Measurements from ENCODE around the gene NTM. TPM values are rescaled to one million over a fixed set of nuclear protein-coding genes. Genes with fewer than 3 reads are reported as not detected.

The NTM gene
- total RNA-seq, 1 experiment from 2014 or later = 8.6 TPM

GRCh38 chr11:131628739-131629138, 258.3 kb downstream of the NTM start:
- intact Hi-C loops (cut with micrococcal nuclease; ENCODE audit: unreplicated experiment) = no loop called here
- Histone ChIP-seq H3K27ac (ENCODE audit: low read depth, low read length, poor library complexity, severe bottlenecking) (no peak overlapping the region), H3K27me3 (replicated peaks; ENCODE audit: insufficient read depth, low read depth, low read length, poor library complexity) (peaks cover 64% of the 10 kb centered on the region), H3K9me3 (ENCODE audit: low read depth, low read length, poor library complexity, severe bottlenecking) (no peaks in the 10 kb centered on the region), H3K4me1 (ENCODE audit: insufficient read depth, low read length, poor library complexity, severe bottlenecking) (no peaks in the 10 kb centered on the region), H3K4me3 (ENCODE audit: low read depth, low read length, poor library complexity, severe bottlenecking) (no peak overlapping the region), H3K36me3 (ENCODE audit: insufficient read depth, low read length, poor library complexity, severe bottlenecking) (no peaks in the 10 kb centered on the region)
- DNase-seq (ENCODE audit: low spot score) = no peak
- BruUV-seq (replicated peaks) = no TSS peak
- ChIA-PET POLR2A (ENCODE audit: low non-redundant PET) (no interaction called here), CTCF (no interaction called here)
- TF ChIP-seq CTCF (conservative IDR thresholded peaks at IDR 0.05; ENCODE audit: low read depth, low read length) (no peak), EZH2 (IDR thresholded peaks at IDR 0.05; ENCODE audit: borderline replicate concordance, low read depth, low read length, poor library complexity, severe bottlenecking) (no peak)

GRCh38 chr11:131629925-131630540, 259.6 kb downstream of the NTM start:
- Histone ChIP-seq H3K9me3 (ENCODE audit: low read depth, low read length, poor library complexity, severe bottlenecking) (peaks cover 3% of the 10 kb centered on the region), H3K27me3 (replicated peaks; ENCODE audit: insufficient read depth, low read depth, low read length, poor library complexity) (peaks cover 72% of the 10 kb centered on the region), H3K36me3 (ENCODE audit: insufficient read depth, low read length, poor library complexity, severe bottlenecking) (no peaks in the 10 kb centered on the region), H3K27ac (ENCODE audit: low read depth, low read length, poor library complexity, severe bottlenecking) (no peak overlapping the region), H3K4me3 (ENCODE audit: low read depth, low read length, poor library complexity, severe bottlenecking) (no peak overlapping the region), H3K4me1 (ENCODE audit: insufficient read depth, low read length, poor library complexity, severe bottlenecking) (no peaks in the 10 kb centered on the region)
- no TSS peak for BruUV-seq (replicated peaks)
- TF ChIP-seq CTCF (conservative IDR thresholded peaks at IDR 0.05; ENCODE audit: low read depth, low read length) = no peak
- TF ChIP-seq EZH2 (IDR thresholded peaks at IDR 0.05; ENCODE audit: borderline replicate concordance, low read depth, low read length, poor library complexity, severe bottlenecking) = no peak
- intact Hi-C loops (cut with micrococcal nuclease; ENCODE audit: unreplicated experiment) = no loop called here
- ChIA-PET CTCF (no interaction called here), POLR2A (ENCODE audit: low non-redundant PET) (no interaction called here)
- DNase-seq (ENCODE audit: low spot score) = no peak

- Histone ChIP-seq H3K27ac (ENCODE audit: low read depth, low read length, poor library complexity, severe bottlenecking) (no peak overlapping the region), H3K4me3 (ENCODE audit: low read depth, low read length, poor library complexity, severe bottlenecking) (no peak overlapping the region), H3K4me1 (ENCODE audit: insufficient read depth, low read length, poor library complexity, severe bottlenecking) (no peaks in the 10 kb centered on the region), H3K9me3 (ENCODE audit: low read depth, low read length, poor library complexity, severe bottlenecking) (peaks cover 3% of the 10 kb centered on the region), H3K27me3 (replicated peaks; ENCODE audit: insufficient read depth, low read depth, low read length, poor library complexity) (peaks cover 56% of the 10 kb centered on the region), H3K36me3 (ENCODE audit: insufficient read depth, low read length, poor library complexity, severe bottlenecking) (no peaks in the 10 kb centered on the region)
- no TSS peak for BruUV-seq (replicated peaks)
- intact Hi-C loops (cut with micrococcal nuclease; ENCODE audit: unreplicated experiment) = no loop called here
- ChIA-PET CTCF (no interaction called here), POLR2A (ENCODE audit: low non-redundant PET) (interaction anchor here (0.6 kb wide), 1 partner anchor 72 kb away, joined by 6 read pairs; no protein-coding TSS in a partner anchor)
- DNase-seq (ENCODE audit: low spot score) = no peak
- no peak for TF ChIP-seq EZH2 (IDR thresholded peaks at IDR 0.05; ENCODE audit: borderline replicate concordance, low read depth, low read length, poor library complexity, severe bottlenecking)
- TF ChIP-seq CTCF (conservative IDR thresholded peaks at IDR 0.05; ENCODE audit: low read depth, low read length) = no peak
These were observed 262.6 kb downstream of the NTM start for GRCh38 chr11:131632971-131633370.
